SK-N-SH (cell line): ENCODE measurements around the gene LGALS8.

ENCODE experiments used
- ELF1 ChIP-seq: IDR thresholded peaks from 2 replicates; pipeline ENCODE4 v1.4.0; 2012
- NRF1 ChIP-seq: IDR thresholded peaks from 2 replicates; pipeline ENCODE4 v1.6.1; 2012; ENCODE audit warnings: low read depth, mild to moderate bottlenecking, low read length
- SIN3A ChIP-seq: IDR thresholded peaks from 2 replicates; pipeline ENCODE4 v1.6.1; 2012; ENCODE audit warnings: low read depth, mild to moderate bottlenecking, low read length, moderate library complexity, borderline replicate concordance
- USF1 ChIP-seq: IDR thresholded peaks from 2 replicates; pipeline ENCODE4 v1.4.0; 2012; ENCODE audit warnings: low read depth, borderline replicate concordance

DNA sequence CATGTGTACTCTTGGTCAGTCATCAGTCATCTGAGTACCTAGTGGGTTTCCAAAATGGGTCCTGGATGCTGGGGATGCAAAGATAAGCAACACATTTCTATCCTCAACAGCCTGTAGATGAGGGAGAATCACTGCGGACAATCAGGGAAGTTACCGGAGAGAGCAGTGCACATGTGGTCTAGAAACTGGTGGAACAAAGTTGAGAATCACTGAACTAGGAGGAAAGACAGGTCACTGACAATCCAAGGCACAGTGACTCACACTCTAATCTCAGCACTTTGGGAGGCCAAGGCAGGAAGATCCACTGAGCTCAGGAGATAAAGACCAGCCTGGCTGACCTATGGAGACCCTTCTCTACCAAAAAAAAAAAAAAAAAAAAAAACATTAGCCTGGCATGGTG, 31.4 kb upstream of the LGALS8 start:
- TF ChIP-seq SIN3A (no peak), USF1 (no peak), ELF1 (no peak), NRF1 (no peak)
